ENCODE results near the gene TRAK1. TPM values are rescaled to one million over a fixed set of nuclear protein-coding genes. Genes with fewer than 3 reads are reported as not detected.

TRAK1 gene
- total RNA-seq, 1 donor from 2014 or later: 49.2 TPM

DNA sequence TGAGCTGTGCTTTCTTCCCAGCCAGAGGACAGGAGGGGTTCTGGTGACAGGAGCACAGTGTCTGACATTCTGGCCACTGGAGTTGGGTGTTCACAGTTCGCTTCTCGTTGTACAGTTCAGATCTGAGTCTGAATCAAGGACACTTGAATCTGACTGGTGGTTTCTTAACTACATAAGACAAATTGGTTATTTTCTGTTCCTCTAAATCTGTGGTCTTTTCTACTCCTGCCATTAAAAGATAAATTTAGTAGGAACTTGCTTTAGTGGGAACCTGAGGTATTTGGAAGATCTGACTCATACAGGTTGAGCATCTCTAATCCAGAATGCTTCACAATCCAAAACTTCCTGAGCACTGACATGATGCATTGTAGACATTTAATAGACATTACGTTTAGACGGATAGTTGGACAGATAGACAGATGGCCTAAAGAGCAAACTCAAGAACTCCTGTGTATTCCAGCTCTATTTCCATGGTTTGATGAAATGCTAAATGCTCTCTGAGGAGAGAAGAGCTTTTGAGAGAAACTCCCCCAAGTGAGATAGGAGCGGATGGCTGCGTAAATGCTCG is 103.9 kb downstream of the TRAK1 start:
- no peak for DNase-seq (ENCODE audit: extremely low spot score, unreplicated experiment)
- no peak overlapping the region for H3K27ac Mint-ChIP-seq
- peaks cover 16% of the 10 kb centered on the region for H3K36me3 Mint-ChIP-seq
- H3K9me3 Mint-ChIP-seq: no peaks in the 10 kb centered on the region
- peaks cover 5% of the 10 kb centered on the region for H3K4me1 Mint-ChIP-seq (ENCODE audit: unreplicated experiment)
- TF ChIP-seq, protein P1, sequence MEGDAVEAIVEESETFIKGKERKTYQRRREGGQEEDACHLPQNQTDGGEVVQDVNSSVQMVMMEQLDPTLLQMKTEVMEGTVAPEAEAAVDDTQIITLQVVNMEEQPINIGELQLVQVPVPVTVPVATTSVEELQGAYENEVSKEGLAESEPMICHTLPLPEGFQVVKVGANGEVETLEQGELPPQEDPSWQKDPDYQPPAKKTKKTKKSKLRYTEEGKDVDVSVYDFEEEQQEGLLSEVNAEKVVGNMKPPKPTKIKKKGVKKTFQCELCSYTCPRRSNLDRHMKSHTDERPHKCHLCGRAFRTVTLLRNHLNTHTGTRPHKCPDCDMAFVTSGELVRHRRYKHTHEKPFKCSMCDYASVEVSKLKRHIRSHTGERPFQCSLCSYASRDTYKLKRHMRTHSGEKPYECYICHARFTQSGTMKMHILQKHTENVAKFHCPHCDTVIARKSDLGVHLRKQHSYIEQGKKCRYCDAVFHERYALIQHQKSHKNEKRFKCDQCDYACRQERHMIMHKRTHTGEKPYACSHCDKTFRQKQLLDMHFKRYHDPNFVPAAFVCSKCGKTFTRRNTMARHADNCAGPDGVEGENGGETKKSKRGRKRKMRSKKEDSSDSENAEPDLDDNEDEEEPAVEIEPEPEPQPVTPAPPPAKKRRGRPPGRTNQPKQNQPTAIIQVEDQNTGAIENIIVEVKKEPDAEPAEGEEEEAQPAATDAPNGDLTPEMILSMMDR (conservative IDR thresholded peaks at IDR 0.05): no peak
- H3K27me3 Mint-ChIP-seq: no peaks in the 10 kb centered on the region
- no peak overlapping the region for H3K4me3 Mint-ChIP-seq

DNA sequence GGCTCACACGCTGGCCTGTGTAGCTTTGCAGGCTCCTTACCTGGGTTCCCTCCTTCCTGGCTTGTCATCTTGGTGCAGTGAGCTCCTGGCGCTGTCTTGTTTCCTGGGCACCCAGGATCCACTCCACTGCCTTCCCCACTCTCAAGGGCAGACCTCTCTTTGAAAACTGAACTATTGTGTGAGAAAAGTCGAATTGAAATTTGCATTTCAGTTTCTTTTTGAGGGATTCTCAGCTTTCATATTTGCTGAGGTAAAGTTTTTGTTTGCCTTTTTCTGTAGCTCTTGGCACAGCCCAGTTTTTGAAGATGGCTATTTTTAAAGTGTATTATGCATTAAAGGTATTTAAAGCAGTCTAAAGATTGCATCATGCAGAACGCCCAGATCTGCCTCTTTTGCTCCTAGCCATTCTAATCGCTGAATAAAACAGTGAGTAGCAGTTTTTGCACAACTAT is 104.7 kb downstream of the TRAK1 start:
- no peaks in the 10 kb centered on the region for H3K27me3 Mint-ChIP-seq
- TF ChIP-seq, protein P1 (conservative IDR thresholded peaks at IDR 0.05): no peak
- DNase-seq (ENCODE audit: extremely low spot score, unreplicated experiment): no peak
- no peak overlapping the region for H3K27ac Mint-ChIP-seq
- no peak overlapping the region for H3K4me3 Mint-ChIP-seq
- no peaks in the 10 kb centered on the region for H3K9me3 Mint-ChIP-seq
- peaks cover 5% of the 10 kb centered on the region for H3K4me1 Mint-ChIP-seq (ENCODE audit: unreplicated experiment)
- peaks cover 16% of the 10 kb centered on the region for H3K36me3 Mint-ChIP-seq

DNA sequence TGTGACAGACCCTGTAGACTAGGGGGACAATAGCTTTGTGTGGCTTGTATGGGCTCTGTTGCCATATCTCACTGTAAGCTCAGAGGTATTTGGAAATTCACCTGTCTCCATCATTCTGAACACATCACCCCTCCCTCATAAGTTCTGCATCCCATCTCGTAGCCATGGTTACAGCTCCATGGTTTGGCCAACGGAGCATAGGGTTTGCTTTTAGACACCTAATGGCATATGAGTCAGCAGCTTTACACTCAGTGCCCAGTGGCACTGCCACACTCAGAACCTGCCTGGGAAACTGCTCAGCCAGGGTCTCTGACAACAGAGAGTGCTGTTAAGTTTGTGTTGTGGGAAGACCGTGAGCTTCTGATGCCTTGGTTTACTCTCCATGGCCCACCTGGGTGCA is 107.6 kb downstream of the TRAK1 start:
- DNase-seq (ENCODE audit: extremely low spot score, unreplicated experiment): no peak
- Mint-ChIP-seq H3K4me1 (ENCODE audit: unreplicated experiment) (peaks cover 5% of the 10 kb centered on the region), H3K4me3 (no peak overlapping the region), H3K27me3 (no peaks in the 10 kb centered on the region), H3K27ac (no peak overlapping the region), H3K9me3 (no peaks in the 10 kb centered on the region), H3K36me3 (peaks cover 24% of the 10 kb centered on the region)
- TF ChIP-seq, protein P1 (conservative IDR thresholded peaks at IDR 0.05): no peak

DNA sequence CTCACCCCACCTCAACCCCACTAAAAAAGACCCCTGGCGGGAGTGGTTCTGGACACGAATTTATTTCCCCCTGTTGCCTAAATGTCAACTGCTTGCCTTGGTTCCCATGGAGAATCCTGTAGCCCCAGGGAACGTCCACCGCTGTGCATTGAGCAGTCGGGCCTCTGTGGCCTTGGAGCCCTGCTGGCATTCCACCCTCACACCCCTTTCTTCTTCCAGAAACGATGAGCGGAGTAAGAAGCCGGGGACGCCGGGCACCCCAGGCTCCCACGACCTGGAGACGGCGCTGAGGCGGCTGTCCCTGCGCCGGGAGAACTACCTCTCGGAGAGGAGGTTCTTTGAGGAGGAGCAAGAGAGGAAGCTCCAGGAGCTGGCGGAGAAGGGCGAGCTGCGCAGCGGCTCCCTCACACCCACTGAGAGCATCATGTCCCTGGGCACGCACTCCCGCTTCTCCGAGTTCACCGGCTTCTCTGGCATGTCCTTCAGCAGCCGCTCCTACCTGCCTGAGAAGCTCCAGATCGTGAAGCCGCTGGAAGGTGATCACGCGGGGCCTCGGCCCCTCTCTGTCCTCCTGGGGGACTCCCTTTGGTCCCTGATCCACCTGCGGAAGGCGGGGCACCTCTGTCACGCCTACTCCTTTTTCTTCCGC is 111.2 kb downstream of the TRAK1 start:
- peaks cover 25% of the 10 kb centered on the region for H3K36me3 Mint-ChIP-seq
- no peak overlapping the region for H3K27ac Mint-ChIP-seq
- H3K9me3 Mint-ChIP-seq: no peaks in the 10 kb centered on the region
- no peaks in the 10 kb centered on the region for H3K27me3 Mint-ChIP-seq
- H3K4me1 Mint-ChIP-seq (ENCODE audit: unreplicated experiment): peaks cover 4% of the 10 kb centered on the region
- TF ChIP-seq, protein P1 (conservative IDR thresholded peaks at IDR 0.05): no peak
- no peak for DNase-seq (ENCODE audit: extremely low spot score, unreplicated experiment)
- H3K4me3 Mint-ChIP-seq: no peak overlapping the region

DNA sequence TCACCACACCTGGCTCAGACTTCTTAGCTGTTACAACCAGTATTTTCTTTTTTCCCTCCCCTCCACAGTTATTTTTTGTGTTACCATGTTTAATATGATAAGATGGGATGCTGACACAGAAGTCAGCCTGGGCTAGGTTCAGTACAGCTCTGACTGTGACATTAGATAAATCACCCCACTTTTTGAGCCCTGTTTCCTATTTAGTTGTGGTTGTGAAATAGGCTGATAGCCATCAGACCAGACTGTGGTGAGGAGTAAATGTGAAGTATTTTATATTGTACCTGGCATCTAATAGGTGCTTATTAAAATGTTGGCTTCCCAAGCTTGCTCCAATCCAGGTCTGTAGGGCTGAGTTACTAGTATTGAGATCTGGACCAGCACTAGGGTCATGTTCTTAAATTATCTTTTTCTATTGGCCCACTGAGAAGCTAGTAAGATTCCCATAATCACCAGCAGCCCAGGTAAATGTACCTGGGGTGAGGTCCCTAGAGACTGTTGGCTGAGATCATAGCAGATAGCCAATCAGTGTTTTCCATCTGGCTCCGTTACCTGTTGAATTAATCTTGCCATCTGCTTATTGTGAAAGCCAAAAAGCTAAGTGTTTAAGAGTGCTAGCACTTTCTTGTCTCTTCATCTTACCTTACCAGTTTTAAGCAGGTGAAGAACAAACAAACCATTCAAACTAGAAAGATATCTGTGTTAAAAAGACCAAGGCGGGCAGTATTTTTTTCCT is 113.9 kb downstream of the TRAK1 start:
- H3K36me3 Mint-ChIP-seq: peaks cover 36% of the 10 kb centered on the region

More for the DNA sequence above, 113.9 kb downstream of the TRAK1 start:
- TF ChIP-seq, protein P1 (conservative IDR thresholded peaks at IDR 0.05): no peak
- Mint-ChIP-seq H3K27me3 (no peaks in the 10 kb centered on the region), H3K27ac (no peak overlapping the region), H3K4me3 (no peak overlapping the region), H3K4me1 (ENCODE audit: unreplicated experiment) (peaks cover 4% of the 10 kb centered on the region), H3K9me3 (no peaks in the 10 kb centered on the region)
- DNase-seq (ENCODE audit: extremely low spot score, unreplicated experiment): no peak

Measured in type B pancreatic cell (in vitro differentiated cells).